HEK293T (cell line): Measurements from ENCODE around the gene LRRC1.

Source experiments
- CTBP1 ChIP-seq: fragments of 450-650 bp; IDR thresholded peaks from 2 replicates; pipeline ENCODE4 v1.6.1; 2016; ENCODE audit warnings: borderline replicate concordance
- FOXM1 ChIP-seq: fragments of 450-650 bp; IDR thresholded peaks from 2 replicates; pipeline ENCODE4 v1.6.1; 2017; ENCODE audit warnings: mild to moderate bottlenecking, borderline replicate concordance
- HDGF ChIP-seq: fragments of 450-650 bp; IDR thresholded peaks from 2 replicates; pipeline ENCODE4 v1.6.1; 2017; ENCODE audit warnings: antibody characterized with exemption, borderline replicate concordance
- NFRKB ChIP-seq: fragments of 450-650 bp; IDR thresholded peaks from 2 replicates; pipeline ENCODE4 v1.6.1; 2016; ENCODE audit warnings: mild to moderate bottlenecking, moderate library complexity
- TARDBP ChIP-seq: fragments of 450-650 bp; IDR thresholded peaks from 2 replicates; pipeline ENCODE4 v1.6.1; 2016

- TF ChIP-seq HDGF, result no peak
- TF ChIP-seq CTBP1, result no peak
- no peak for TF ChIP-seq NFRKB
- no peak for TF ChIP-seq TARDBP
- TF ChIP-seq FOXM1, result no peak
Measured at GRCh38 chr6:53805725-53806124, 10.9 kb downstream of the LRRC1 start.
